ENCODE measurements around the gene CIRBP.
A peak's percentile ranks its signal among the peaks of the same experiment; 100 is the strongest.

The CIRBP gene

DNA sequence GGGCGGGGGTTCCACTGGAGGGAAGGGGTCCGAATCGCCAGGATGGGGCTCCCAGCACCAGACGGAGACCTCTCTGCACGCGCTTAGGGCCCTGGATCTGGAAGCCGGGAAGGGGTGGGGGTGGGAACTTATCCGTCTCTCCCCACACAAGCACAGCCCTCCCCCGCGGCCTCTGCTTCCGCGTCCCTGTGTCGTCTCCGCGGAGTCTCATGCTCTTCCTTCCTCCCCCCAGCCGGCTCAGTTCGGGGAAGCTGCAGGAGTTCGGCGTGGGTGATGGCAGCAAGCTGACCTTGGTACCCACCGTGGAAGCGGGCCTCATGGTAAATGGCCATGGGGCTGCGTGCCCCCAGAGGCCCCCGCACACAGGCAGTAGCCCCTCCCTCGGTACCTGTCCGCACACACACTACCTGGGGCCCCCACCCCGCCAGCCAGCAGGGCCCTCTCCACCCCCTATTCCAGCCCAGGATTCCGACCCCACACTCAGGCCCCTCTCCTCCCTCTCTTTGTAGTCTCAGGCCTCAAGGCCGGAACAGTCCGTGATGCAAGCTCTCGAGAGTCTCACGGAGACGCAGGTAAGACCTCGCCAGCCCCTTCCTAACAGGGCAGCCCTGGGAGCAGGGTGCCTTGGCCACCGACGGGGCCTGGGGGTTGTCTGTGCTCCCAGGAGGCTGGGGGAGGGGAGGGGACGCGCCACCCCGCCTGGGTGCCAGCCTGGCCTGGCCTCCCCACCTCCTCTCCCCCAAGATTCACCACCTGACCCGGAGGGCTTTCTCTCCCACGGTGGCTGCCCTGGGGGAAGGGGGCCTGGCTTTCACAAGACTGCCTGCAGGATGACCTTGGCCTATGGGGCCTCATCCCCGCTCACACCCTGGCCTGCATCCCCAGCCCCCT lies 17.6 kb upstream of the CIRBP start:
- TF ChIP-seq, protein P1, sequence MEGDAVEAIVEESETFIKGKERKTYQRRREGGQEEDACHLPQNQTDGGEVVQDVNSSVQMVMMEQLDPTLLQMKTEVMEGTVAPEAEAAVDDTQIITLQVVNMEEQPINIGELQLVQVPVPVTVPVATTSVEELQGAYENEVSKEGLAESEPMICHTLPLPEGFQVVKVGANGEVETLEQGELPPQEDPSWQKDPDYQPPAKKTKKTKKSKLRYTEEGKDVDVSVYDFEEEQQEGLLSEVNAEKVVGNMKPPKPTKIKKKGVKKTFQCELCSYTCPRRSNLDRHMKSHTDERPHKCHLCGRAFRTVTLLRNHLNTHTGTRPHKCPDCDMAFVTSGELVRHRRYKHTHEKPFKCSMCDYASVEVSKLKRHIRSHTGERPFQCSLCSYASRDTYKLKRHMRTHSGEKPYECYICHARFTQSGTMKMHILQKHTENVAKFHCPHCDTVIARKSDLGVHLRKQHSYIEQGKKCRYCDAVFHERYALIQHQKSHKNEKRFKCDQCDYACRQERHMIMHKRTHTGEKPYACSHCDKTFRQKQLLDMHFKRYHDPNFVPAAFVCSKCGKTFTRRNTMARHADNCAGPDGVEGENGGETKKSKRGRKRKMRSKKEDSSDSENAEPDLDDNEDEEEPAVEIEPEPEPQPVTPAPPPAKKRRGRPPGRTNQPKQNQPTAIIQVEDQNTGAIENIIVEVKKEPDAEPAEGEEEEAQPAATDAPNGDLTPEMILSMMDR (IDR thresholded peaks at IDR 0.05; ENCODE audit: low read depth, low read length), result no peak
- no peak for DNase-seq (ENCODE audit: extremely low read depth, low read depth)

DNA sequence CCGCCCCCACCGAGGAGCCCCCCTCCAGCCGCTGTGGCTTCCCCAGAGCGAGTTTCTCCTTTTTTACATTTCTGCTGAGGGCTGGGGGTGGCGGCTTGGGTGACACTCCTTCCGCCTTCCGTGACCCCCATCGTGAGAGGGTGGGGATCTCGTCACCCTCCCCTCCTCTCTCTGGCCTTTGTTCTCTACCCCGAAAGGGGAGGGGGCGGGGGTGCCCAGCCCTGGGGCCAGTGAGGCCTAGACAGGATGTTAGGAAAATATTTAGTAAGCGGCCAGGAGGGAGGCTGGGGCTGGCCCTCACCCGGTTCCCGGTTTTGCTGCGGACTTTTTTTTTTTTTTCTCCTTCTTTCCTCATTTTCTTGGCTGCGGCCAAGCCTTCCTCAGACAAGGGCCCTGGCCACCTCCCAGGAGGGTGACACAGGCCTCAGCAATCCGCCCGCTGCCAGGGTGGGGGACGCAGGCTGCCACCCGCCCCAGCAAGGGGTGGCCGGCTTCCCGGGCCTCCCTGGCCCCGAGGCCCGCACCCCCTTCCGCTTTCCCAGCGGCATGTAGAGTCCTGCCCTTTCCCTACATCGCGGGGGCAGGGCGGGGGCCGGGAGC lies 16.8 kb upstream of the CIRBP start:
- TF ChIP-seq, protein P1 (IDR thresholded peaks at IDR 0.05; ENCODE audit: low read depth, low read length), result no peak

DNA sequence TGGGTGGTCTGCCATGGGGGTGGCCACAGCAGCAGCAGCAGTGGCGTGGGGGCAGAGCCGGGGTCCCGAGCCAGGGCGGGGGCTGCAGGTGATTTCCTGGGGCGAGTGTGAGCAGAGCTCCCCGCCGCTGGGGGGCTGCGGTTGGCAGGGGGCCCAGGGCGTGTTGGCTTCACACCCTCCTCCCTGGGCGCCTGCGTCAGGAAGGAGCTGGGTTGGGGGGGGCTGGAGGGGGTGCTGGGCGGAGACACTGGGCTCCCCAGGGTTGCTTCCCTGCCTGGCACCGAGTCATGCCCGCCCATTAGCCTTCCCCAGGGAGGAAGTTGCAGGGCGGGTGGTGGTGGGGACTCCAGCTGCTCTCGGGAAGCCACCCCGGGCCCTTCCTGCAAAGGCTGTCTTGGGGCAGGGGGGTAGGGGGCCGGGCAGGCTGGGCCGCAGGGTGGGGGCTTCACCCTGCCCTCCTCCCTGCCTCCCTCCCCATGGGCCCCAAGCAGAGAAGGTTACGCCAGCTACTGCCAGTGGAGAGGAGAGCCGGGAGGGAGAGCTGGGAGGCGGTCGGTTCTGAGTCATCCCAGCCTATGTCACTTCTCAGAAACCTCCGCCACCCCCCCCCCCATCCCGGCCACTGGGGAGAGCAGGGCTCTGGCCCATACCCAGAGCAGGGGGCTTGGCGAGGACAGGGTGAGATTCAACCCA lies 16.2 kb upstream of the CIRBP start:
- TF ChIP-seq, protein P1 (IDR thresholded peaks at IDR 0.05; ENCODE audit: low read depth, low read length), result peak; percentile 5; the same call in 1 of the 2 replicates
- DNase-seq (ENCODE audit: extremely low read depth, low read depth), result peak; percentile 96

More for the DNA sequence above, 16.8 kb upstream of the CIRBP start:
- DNase-seq (ENCODE audit: extremely low read depth, low read depth), result peak; percentile 92

DNA sequence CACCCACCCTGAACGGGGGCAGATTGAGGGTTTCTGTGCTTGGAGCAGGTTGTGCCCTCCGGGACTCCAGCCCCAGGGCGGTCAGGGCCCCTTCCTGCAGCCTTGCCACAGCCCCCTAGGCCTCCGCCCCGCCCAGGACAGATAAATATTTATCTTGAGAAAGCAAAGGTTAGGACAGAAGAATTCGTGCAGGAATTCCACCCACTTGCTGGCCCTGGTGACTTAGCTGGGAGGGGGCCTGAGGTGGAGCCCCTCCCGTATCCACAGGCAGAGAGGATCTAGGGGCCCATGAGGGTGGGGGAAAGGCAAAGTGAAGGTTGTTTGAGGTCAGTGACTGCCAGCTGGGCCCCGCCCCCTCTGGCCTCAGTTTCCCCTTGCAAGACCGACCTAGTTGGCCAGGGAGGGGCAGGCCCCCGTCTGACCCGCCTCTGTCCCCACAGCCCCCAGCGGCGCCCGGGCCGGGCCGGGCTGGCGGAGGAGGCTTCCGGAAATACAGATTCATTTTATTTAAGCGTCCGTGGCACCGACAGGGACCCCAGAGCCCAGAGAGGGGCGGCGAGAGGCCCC lies 15.5 kb upstream of the CIRBP start:
- TF ChIP-seq, protein P1 (IDR thresholded peaks at IDR 0.05; ENCODE audit: low read depth, low read length), result no peak
- DNase-seq (ENCODE audit: extremely low read depth, low read depth), result peak; percentile 69

DNA sequence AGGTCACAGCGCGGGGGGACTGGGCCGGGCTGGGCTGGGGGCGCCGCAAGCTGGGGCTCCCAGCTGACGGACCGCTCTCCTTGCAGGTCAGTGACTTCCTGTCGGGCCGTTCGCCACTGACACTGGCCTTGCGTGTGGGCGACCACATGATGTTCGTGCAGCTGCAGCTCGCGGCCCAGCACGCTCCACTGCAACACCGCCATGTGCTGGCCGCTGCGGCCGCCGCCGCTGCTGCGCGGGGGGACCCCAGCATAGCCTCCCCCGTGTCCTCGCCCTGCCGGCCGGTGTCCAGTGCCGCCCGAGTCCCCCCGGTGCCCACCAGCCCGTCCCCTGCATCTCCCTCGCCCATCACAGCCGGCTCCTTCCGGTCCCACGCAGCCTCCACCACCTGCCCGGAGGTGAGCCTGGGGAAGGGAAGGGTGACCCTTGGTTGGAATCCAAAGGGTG lies 15.0 kb upstream of the CIRBP start:
- DNase-seq (ENCODE audit: extremely low read depth, low read depth), result no peak
- TF ChIP-seq, protein P1 (IDR thresholded peaks at IDR 0.05; ENCODE audit: low read depth, low read length), result no peak

DNA sequence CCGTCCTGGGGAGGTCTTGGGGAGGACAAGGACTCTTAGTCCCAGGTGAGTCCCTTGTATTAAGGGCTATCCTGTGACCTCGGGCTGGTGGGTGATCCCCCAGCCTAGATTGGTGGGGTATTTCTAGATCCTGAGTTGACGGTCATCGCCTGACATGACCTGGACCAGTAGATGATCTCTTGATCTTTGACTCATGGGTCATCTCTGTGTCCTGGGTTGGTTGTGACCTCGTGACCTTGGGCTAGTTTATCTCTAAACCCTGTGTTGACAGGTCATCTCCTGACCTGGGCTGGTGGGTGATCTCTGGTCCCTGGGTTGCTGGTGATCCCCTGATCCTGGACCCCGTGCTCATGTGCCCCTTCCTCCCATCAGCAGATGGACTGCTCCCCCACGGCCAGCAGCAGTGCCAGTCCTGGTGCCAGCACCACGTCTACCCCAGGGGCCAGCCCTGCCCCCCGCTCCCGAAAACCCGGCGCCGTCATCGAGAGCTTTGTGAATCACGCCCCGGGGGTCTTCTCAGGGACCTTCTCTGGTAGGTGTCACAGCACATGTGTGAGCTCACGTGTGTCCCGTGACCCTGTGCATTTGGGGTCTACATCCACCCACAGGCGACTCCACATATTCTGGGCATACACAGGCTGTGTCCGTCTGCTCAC lies 14.5 kb upstream of the CIRBP start:
- DNase-seq (ENCODE audit: extremely low read depth, low read depth), result no peak
- TF ChIP-seq, protein P1 (IDR thresholded peaks at IDR 0.05; ENCODE audit: low read depth, low read length), result no peak
